Measurements from ENCODE around the gene OSBPL2. TPM values are rescaled to one million over a fixed set of nuclear protein-coding genes. Genes with fewer than 3 reads are reported as not detected.

The OSBPL2 gene
- total and polyA plus RNA-seq, 7 donors, result 9.6 to 30.9 (median 22.8) TPM

DNA sequence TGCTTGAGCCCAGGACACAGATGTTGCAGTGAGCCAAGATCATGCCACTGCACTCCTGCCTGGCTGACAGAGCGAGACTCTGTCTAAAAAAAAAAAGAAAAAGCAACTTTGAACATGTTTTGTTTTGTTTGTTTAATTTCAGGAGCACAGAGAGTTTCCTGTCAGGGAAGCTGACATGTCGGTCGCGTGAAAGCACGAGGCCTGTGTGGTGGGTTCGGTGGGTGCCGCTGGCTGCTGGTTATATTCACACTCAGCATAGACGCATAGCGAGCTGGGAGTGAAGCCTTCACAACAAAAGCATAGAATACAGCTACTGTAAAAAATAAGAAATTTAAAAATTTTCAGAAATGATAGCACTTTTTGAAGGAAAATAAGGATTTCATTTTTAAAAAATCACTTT lies 41.0 kb upstream of the OSBPL2 start:
- TF ChIP-seq CTCF (IDR thresholded peaks at IDR 0.05), result no peak
- H3K27ac ChIP-seq, result no peak overlapping the region
- intact Hi-C loops (cut with DNase I), result no loop called here
- DNase-seq, result no peak
- no peaks in the 10 kb centered on the region for H3K27me3 ChIP-seq (ENCODE audit: insufficient read depth in 3 of 3, low read length in 2 of 3)
- ATAC-seq, result no peak
- H3K4me1 ChIP-seq, result no peaks in the 10 kb centered on the region
- no peak overlapping the region for H3K4me3 ChIP-seq
- peaks cover 3 to 89% of the 10 kb centered on the region in 2 donors for H3K36me3 ChIP-seq (ENCODE audit: insufficient read depth in 1 of 2, low read depth in 1 of 2)
- 83 to 98% (median 95%) methylated on average over 9 of the region's 9 CpGs for WGBS, 3 donors
- no peaks in the 10 kb centered on the region for H3K9me3 ChIP-seq

GRCh38 chr20:62197801-62198200 lies 40.5 kb upstream of the OSBPL2 start:
- Histone ChIP-seq H3K4me3 (no peak overlapping the region), H3K4me1 (no peaks in the 10 kb centered on the region), H3K27ac (no peak overlapping the region), H3K9me3 (no peaks in the 10 kb centered on the region), H3K27me3 (ENCODE audit: insufficient read depth in 3 of 3, low read length in 2 of 3) (no peaks in the 10 kb centered on the region), H3K36me3 (ENCODE audit: insufficient read depth in 1 of 2, low read depth in 1 of 2) (peaks cover 3 to 94% of the 10 kb centered on the region in 2 donors)
- WGBS, 3 donors, result 92 to 94% (median 92%) methylated on average over 18 of the region's 18 CpGs
- TF ChIP-seq CTCF (IDR thresholded peaks at IDR 0.05), result no peak
- ATAC-seq, result no peak
- DNase-seq, result peak in 1 of 2 donors; percentile 31
- intact Hi-C loops (cut with DNase I), result no loop called here

- 95% methylated on average over 17 of the region's 17 CpGs for WGBS, 3 donors
- no peak for TF ChIP-seq CTCF (IDR thresholded peaks at IDR 0.05)
- peak in 1 of 2 donors; percentile 43 for DNase-seq
These were observed 39.8 kb upstream of the OSBPL2 start for GRCh38 chr20:62198496-62198895.

DNA sequence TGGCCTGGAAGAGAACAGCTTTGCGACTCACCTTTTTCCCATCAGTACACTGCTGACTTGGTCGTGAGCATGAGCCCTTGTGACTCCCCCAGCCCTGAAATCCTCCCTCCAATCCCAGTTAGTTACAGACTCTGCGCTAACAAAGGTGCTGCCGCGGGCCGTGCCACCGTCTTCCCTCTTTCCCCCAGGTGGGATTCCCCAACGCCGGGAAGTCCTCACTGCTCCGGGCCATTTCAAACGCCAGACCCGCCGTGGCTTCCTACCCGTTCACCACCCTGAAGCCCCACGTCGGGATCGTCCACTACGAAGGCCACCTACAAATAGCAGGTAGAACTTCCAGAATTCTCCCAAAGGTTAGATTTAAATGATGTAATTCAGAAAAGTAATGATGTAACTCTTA lies 39.4 kb upstream of the OSBPL2 start:
- Histone ChIP-seq H3K4me3 (no peak overlapping the region), H3K27ac (no peak overlapping the region), H3K27me3 (ENCODE audit: insufficient read depth in 3 of 3, low read length in 2 of 3) (no peaks in the 10 kb centered on the region), H3K9me3 (no peaks in the 10 kb centered on the region), H3K4me1 (no peaks in the 10 kb centered on the region), H3K36me3 (ENCODE audit: insufficient read depth in 1 of 2, low read depth in 1 of 2) (peaks cover 3 to 96% of the 10 kb centered on the region in 2 donors)
- peak in 1 of 2 donors; percentile 46 for DNase-seq
- TF ChIP-seq CTCF (IDR thresholded peaks at IDR 0.05), result no peak
- 97 to 98% (median 98%) methylated on average over 18 of the region's 18 CpGs for WGBS, 3 donors
- no peak for ATAC-seq
- intact Hi-C loops (cut with DNase I), result no loop called here

More at GRCh38 chr20:62198496-62198895, 39.8 kb upstream of the OSBPL2 start:
- intact Hi-C loops (cut with DNase I), result no loop called here
- Histone ChIP-seq H3K4me1 (no peaks in the 10 kb centered on the region), H3K9me3 (no peaks in the 10 kb centered on the region), H3K27me3 (ENCODE audit: insufficient read depth in 3 of 3, low read length in 2 of 3) (no peaks in the 10 kb centered on the region), H3K36me3 (ENCODE audit: insufficient read depth in 1 of 2, low read depth in 1 of 2) (peaks cover 3 to 95% of the 10 kb centered on the region in 2 donors), H3K4me3 (no peak overlapping the region), H3K27ac (no peak overlapping the region)
- ATAC-seq, result no peak

DNA sequence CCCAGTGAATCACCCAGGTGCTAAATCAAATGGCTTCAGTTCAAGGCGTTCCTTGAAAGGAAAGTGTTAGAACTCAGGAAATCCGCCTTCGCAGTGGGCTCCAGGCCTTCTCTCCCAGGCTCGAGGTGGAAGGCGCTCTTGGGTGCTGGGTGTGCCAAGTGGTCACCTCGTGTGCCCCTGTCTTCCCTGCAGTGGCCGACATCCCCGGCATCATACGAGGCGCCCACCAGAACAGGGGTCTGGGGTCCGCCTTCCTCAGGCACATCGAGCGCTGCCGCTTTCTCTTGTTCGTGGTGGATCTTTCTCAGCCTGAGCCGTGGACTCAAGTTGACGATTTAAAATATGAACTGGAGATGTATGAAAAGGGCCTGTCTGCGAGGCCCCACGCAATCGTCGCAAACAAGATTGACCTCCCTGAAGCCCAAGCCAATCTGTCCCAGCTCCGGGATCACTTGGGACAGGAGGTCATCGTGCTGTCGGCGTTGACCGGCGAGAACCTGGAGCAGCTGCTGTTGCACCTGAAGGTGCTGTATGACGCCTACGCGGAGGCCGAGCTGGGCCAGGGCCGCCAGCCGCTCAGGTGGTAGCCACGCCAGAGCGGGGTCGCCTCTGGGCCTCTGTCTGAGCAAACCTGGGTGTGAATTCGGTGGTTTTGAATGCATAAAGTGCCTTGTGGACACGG lies 37.7 kb upstream of the OSBPL2 start:
- no peak overlapping the region for H3K4me3 ChIP-seq
- TF ChIP-seq CTCF (IDR thresholded peaks at IDR 0.05), result no peak
- peak in 1 of 2 donors; percentile 28 for DNase-seq
- intact Hi-C loops (cut with DNase I), result no loop called here
- peaks cover 3 to 80% of the 10 kb centered on the region in 2 donors for H3K36me3 ChIP-seq (ENCODE audit: insufficient read depth in 1 of 2, low read depth in 1 of 2)
- ATAC-seq, result no peak
- no peaks in the 10 kb centered on the region for H3K4me1 ChIP-seq
- no peaks in the 10 kb centered on the region for H3K9me3 ChIP-seq
- WGBS, 3 donors, result 89 to 93% (median 93%) methylated on average over 38 of the region's 38 CpGs
- no peaks in the 10 kb centered on the region for H3K27me3 ChIP-seq (ENCODE audit: insufficient read depth in 3 of 3, low read length in 2 of 3)
- H3K27ac ChIP-seq, result no peak overlapping the region

Measured in psoas muscle (tissue), 8 donors.